ENCODE results near the gene PLXDC2.

GRCh38 chr10:20288060-20288459 is 471.8 kb downstream of the PLXDC2 start:
- TF ChIP-seq CTCF (conservative IDR thresholded peaks at IDR 0.05; ENCODE audit: low read depth, low read length), result no peak
- TF ChIP-seq EZH2phosphoT487 (IDR thresholded peaks at IDR 0.05; ENCODE audit: borderline replicate concordance, low read length), result no peak
- TF ChIP-seq EZH2 (IDR thresholded peaks at IDR 0.05; ENCODE audit: low read length, unreplicated experiment), result no peak
